Smooth muscle cell (in vitro differentiated cells): ENCODE data around the gene ARHGAP25. TPM values are rescaled to one million over a fixed set of nuclear protein-coding genes. Genes with fewer than 3 reads are reported as not detected.

Source experiments
- DNase-seq: peaks from one replicate; lab custom pipeline; 2025; ENCODE audit not compliant: unreplicated experiment; lab: John Stamatoyannopoulos, UW
- H2AFZ ChIP-seq: fragments of 200-600 bp; sonication (generic); 2 replicates; pipeline ENCODE4 v1.6.0; 2016; ENCODE audit warnings: antibody characterized with exemption, low read depth, mild to moderate bottlenecking
- H3F3A ChIP-seq: fragments of 200-600 bp; sonication (generic); 2 replicates; pipeline ENCODE4 v1.6.0; 2017; ENCODE audit warnings: antibody characterized with exemption, low read depth
- H3K27ac ChIP-seq: fragments of 200-600 bp; sonication (generic); 2 replicates; pipeline ENCODE4 v1.5.1; 2016; ENCODE audit warnings: low read depth, mild to moderate bottlenecking
- H3K27me3 ChIP-seq: fragments of 200-600 bp; sonication (generic); 2 replicates; pipeline ENCODE4 v1.6.1; 2016; ENCODE audit warnings: low read depth, mild to moderate bottlenecking
- H3K36me3 ChIP-seq: fragments of 200-600 bp; sonication (generic); 2 replicates; pipeline ENCODE4 v1.5.1; 2016; ENCODE audit warnings: low read depth
- H3K4me1 ChIP-seq: fragments of 200-600 bp; sonication (generic); 2 replicates; pipeline ENCODE4 v1.5.1; 2016; ENCODE audit warnings: low read depth
- H3K4me2 ChIP-seq: fragments of 200-600 bp; sonication (generic); 2 replicates; pipeline ENCODE4 v1.6.0; 2016; ENCODE audit warnings: mild to moderate bottlenecking
- H3K4me3 ChIP-seq: fragments of 200-600 bp; sonication (generic); 2 replicates; pipeline ENCODE4 v1.5.1; 2016; ENCODE audit warnings: mild to moderate bottlenecking
- H3K79me2 ChIP-seq: fragments of 200-600 bp; sonication (generic); 2 replicates; pipeline ENCODE4 v1.6.0; 2016; ENCODE audit warnings: low read depth, mild to moderate bottlenecking
- H3K9ac ChIP-seq: fragments of 200-600 bp; sonication (generic); 2 replicates; pipeline ENCODE4 v1.6.0; 2016; ENCODE audit warnings: low read depth
- H3K9me3 ChIP-seq: fragments of 200-600 bp; sonication (generic); replicated peaks from 2 replicates; pipeline ENCODE4 v1.5.1; 2016; ENCODE audit warnings: low read depth
- H4K20me1 ChIP-seq: fragments of 200-600 bp; sonication (generic); 2 replicates; pipeline ENCODE4 v1.6.0; 2016; ENCODE audit warnings: low read depth
- CTCF ChIP-seq: fragments of 200-600 bp; sonication (generic); IDR thresholded peaks from 2 replicates; pipeline ENCODE4 v1.5.1; 2017; ENCODE audit warnings: borderline replicate concordance, mild to moderate bottlenecking, antibody characterized with exemption; ENCODE audit not compliant: insufficient read depth, poor library complexity, severe bottlenecking
- WGBS: methylation state at CpG from one replicate; pipeline ENCODE4 v1.1.7; 2016; ENCODE audit warnings: low lambda C conversion rate; 5-methylcytosine and 5-hydroxymethylcytosine counted together
- polyA plus RNA-seq: library from polyadenylated mRNA; unstranded; fragments of >200 nt; fragmentation: Nextera tagmentation; extraction: Ambion mirVana; gene quantifications from 2 replicates; pipeline ENCODE4 v1.2.1, GENCODE V29; 2016
- total RNA-seq: library from RNA; depleted of rRNA; stranded (reverse); fragments of >200 nt; gene quantifications from 2 replicates; pipeline ENCODE4 v1.2.3, GENCODE V29; 2014

ARHGAP25 gene
- total and polyA plus RNA-seq, 2 experiments from 2014 or later: 1.5 to 2.0 TPM

- H3K4me2 ChIP-seq: no peak overlapping the region
- no peak overlapping the region for H3K4me3 ChIP-seq
- no peaks in the 10 kb centered on the region for H3K4me1 ChIP-seq
- H3K27me3 ChIP-seq: no peaks in the 10 kb centered on the region
- H3F3A ChIP-seq: no peaks in the 10 kb centered on the region
- no peaks in the 10 kb centered on the region for H3K9me3 ChIP-seq
- H3K36me3 ChIP-seq: no peaks in the 10 kb centered on the region
- H3K27ac ChIP-seq: no peak overlapping the region
- H4K20me1 ChIP-seq: no peaks in the 10 kb centered on the region
- 96% methylated on average over 2 of the region's 2 CpGs for WGBS
- no peak overlapping the region for H3K9ac ChIP-seq
- TF ChIP-seq CTCF: no peak
- no peaks in the 10 kb centered on the region for H3K79me2 ChIP-seq
- H2AFZ ChIP-seq: no peak overlapping the region
- no peak for DNase-seq
Observed at GRCh38 chr2:68700560-68700959, 34.1 kb upstream of the ARHGAP25 start.

GRCh38 chr2:68706637-68707036 is 28.0 kb upstream of the ARHGAP25 start:
- H3K27me3 ChIP-seq: no peaks in the 10 kb centered on the region
- no peak overlapping the region for H3K27ac ChIP-seq
- H2AFZ ChIP-seq: no peak overlapping the region
- H3K4me3 ChIP-seq: no peak overlapping the region
- H3K4me1 ChIP-seq: no peaks in the 10 kb centered on the region
- H3K9me3 ChIP-seq: no peaks in the 10 kb centered on the region
- H3K36me3 ChIP-seq: no peaks in the 10 kb centered on the region
- TF ChIP-seq CTCF: no peak
- 46% methylated on average over 3 of the region's 3 CpGs for WGBS
- H4K20me1 ChIP-seq: no peaks in the 10 kb centered on the region
- no peak for DNase-seq
- no peaks in the 10 kb centered on the region for H3K79me2 ChIP-seq
- H3K4me2 ChIP-seq: no peak overlapping the region
- no peak overlapping the region for H3K9ac ChIP-seq
- H3F3A ChIP-seq: peaks cover 11% of the 10 kb centered on the region

DNA sequence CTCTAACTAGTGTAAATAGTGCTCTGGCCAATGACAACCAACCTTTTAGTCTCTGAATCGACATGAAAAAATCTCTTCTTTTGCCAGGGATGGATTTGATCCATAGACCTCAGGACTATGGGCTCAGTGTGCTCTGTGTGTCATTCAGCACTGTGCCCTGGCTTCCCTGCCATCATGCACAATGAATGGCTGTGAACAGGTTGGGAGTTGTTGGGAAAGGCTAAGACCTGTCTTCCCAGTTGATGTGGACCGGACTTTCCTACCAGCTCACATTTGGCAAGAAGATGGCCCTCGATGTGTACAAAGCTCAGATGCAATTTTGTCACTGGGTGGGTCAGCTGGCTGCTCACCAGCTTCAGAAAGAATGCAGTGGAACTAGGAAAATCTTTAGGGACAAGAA is 26.0 kb upstream of the ARHGAP25 start:
- 85% methylated on average over 3 of the region's 3 CpGs for WGBS
- Histone ChIP-seq H3F3A (peaks cover 11% of the 10 kb centered on the region), H3K4me3 (no peak overlapping the region), H3K79me2 (no peaks in the 10 kb centered on the region), H4K20me1 (no peaks in the 10 kb centered on the region), H2AFZ (no peak overlapping the region), H3K4me1 (no peaks in the 10 kb centered on the region), H3K27ac (no peak overlapping the region), H3K27me3 (no peaks in the 10 kb centered on the region), H3K9me3 (no peaks in the 10 kb centered on the region), H3K36me3 (no peaks in the 10 kb centered on the region), H3K9ac (no peak overlapping the region), H3K4me2 (no peak overlapping the region)
- no peak for TF ChIP-seq CTCF
- no peak for DNase-seq

DNA sequence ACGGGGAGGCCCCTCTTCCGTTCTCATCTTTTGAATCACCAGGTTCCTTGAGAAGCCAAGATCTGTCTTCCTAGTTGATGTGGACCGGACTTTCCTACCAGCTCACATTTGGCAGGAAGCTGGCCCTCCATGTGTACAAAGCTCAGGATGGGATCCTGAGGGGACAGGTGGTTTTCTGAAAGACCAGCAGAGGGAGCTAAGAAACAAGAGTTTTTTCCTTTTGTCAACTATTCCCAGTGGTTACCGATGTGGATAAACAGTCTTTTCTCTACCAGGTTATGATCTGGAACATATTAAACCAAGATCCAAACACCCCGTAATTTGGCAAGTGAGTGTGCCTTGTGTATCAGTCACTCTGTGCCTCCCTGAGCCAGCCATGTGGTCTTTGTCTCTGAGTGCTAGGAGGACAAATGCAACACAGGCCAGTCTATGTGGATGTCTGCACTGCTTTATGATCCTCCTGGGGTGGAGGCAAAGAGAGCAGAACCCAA is 25.1 kb upstream of the ARHGAP25 start:
- Histone ChIP-seq H3K27ac (no peak overlapping the region), H3K4me1 (no peaks in the 10 kb centered on the region), H2AFZ (peak overlapping the region; percentile 44), H3F3A (peaks cover 11% of the 10 kb centered on the region), H3K4me2 (peak overlapping the region; percentile 75), H3K9ac (no peak overlapping the region), H4K20me1 (no peaks in the 10 kb centered on the region), H3K9me3 (no peaks in the 10 kb centered on the region), H3K36me3 (no peaks in the 10 kb centered on the region), H3K4me3 (no peak overlapping the region), H3K79me2 (no peaks in the 10 kb centered on the region), H3K27me3 (no peaks in the 10 kb centered on the region)
- peak; percentile 74 for TF ChIP-seq CTCF
- WGBS: 27% methylated on average over 5 of the region's 5 CpGs
- no peak for DNase-seq
